K562 (cell line): Measurements from ENCODE around the gene SPRY4. TPM values are rescaled to one million over a fixed set of nuclear protein-coding genes. Genes with fewer than 3 reads are reported as not detected.

Experiments used
- BRCA1 ChIP-seq, 2 experiments: fragments of 450-650 bp in 1 of 2; sonication (generic) in 1 of 2; formaldehyde crosslinking in 1 of 2; IDR thresholded peaks; 2 replicates each; pipeline versions ENCODE4 v1.5.0 to v1.6.1; 2017 to 2020; ENCODE audit warnings: mild to moderate bottlenecking in 1 of 2, missing genetic modification reagents in 1 of 2
- CCNT2 ChIP-seq: IDR thresholded peaks from 2 replicates; pipeline ENCODE4 v1.6.1; 2011; ENCODE audit warnings: borderline replicate concordance, low read depth, mild to moderate bottlenecking, moderate library complexity, mixed read lengths, low read length; ENCODE audit not compliant: insufficient read length; ENCODE audit errors: extremely low read depth
- HDAC2 ChIP-seq: fragments of 450-650 bp; IDR thresholded peaks from 2 replicates; pipeline ENCODE4 v1.6.1; 2016; ENCODE audit warnings: mild to moderate bottlenecking
- HMGN3 ChIP-seq: IDR thresholded peaks from 2 replicates; pipeline ENCODE4 v1.6.1; 2011; ENCODE audit warnings: borderline replicate concordance, low read depth, mild to moderate bottlenecking, mixed read lengths, low read length; ENCODE audit not compliant: insufficient read length; ENCODE audit errors: extremely low read depth
- JUNB ChIP-seq: fragments of 450-650 bp; formaldehyde crosslinking; conservative IDR thresholded peaks from 2 replicates; pipeline ENCODE4 v1.4.0; 2020; ENCODE audit warnings: mild to moderate bottlenecking
- KAT7 ChIP-seq: sonication (generic); formaldehyde crosslinking; IDR thresholded peaks from 2 replicates; pipeline ENCODE4 v1.8.0; 2022; ENCODE audit warnings: missing genetic modification reagents, mild to moderate bottlenecking, borderline replicate concordance
- MTA3 ChIP-seq: fragments of 450-650 bp; formaldehyde crosslinking; IDR thresholded peaks from 2 replicates; pipeline ENCODE4 v1.6.1; 2017; ENCODE audit warnings: mild to moderate bottlenecking, borderline replicate concordance
- NCOA1 ChIP-seq: fragments of 450-650 bp; IDR thresholded peaks from 2 replicates; pipeline ENCODE4 v1.6.1; 2016; ENCODE audit warnings: low read depth
- PBX2 ChIP-seq, 2 experiments: IDR thresholded peaks in 1 of 2; conservative IDR thresholded peaks in 1 of 2; 2 replicates each; pipeline ENCODE4 v1.6.1; 2016; ENCODE audit warnings: low read depth in 2 of 2, mild to moderate bottlenecking in 1 of 2, missing compliant biosample characterization in 1 of 2, missing genetic modification characterization in 1 of 2, moderate library complexity in 1 of 2
- PHF8 ChIP-seq: fragments of 200-600 bp; sonication (generic); IDR thresholded peaks from 2 replicates; pipeline ENCODE4 v1.6.1; 2012; ENCODE audit warnings: mixed run types, mild to moderate bottlenecking, inconsistent platforms, low read length, moderate library complexity, borderline replicate concordance
- SMARCA5 ChIP-seq: fragments of 450-650 bp; IDR thresholded peaks from 2 replicates; pipeline ENCODE4 v1.6.1; 2016
- SNRNP70 ChIP-seq: fragments of 200-400 bp; formaldehyde crosslinking; optimal IDR thresholded peaks from 2 replicates; pipeline ENCODE3; 2017; ENCODE audit warnings: low read depth, low read length
- SRSF7 ChIP-seq: fragments of 200-400 bp; formaldehyde crosslinking; optimal IDR thresholded peaks from 2 replicates; pipeline ENCODE3; 2017; ENCODE audit warnings: mild to moderate bottlenecking, low read depth, low read length
- TARDBP ChIP-seq: fragments of 450-650 bp; IDR thresholded peaks from 2 replicates; pipeline ENCODE4 v1.6.1; 2016
- TCF15 ChIP-seq: fragments of 250-450 bp; sonication (Bioruptor Pico); IDR thresholded peaks from 2 replicates; pipeline ENCODE4 v1.8.0; 2022; ENCODE audit warnings: moderate library complexity, mild to moderate bottlenecking, inconsistent platforms
- TGIF2 ChIP-seq: sonication (generic); formaldehyde crosslinking; IDR thresholded peaks from 2 replicates; pipeline ENCODE4 v1.8.1; 2022; ENCODE audit warnings: mild to moderate bottlenecking, missing genetic modification reagents, moderate library complexity
- XRCC4 ChIP-seq: IDR thresholded peaks from one replicate; pipeline ENCODE4 v1.6.1; 2011; ENCODE audit not compliant: insufficient read depth, insufficient read length; ENCODE audit errors: extremely low read depth
- ZC3H11A ChIP-seq: IDR thresholded peaks from 2 replicates; pipeline ENCODE4 v1.6.1; 2012; ENCODE audit warnings: low read depth, low read length, improper control_type of control experiment
- ZFP30 ChIP-seq: fragments of 250-450 bp; sonication (Bioruptor Pico); IDR thresholded peaks from 2 replicates; pipeline ENCODE4 v1.8.0; 2022; ENCODE audit warnings: moderate library complexity, mild to moderate bottlenecking, inconsistent platforms, borderline replicate concordance
- ZFPM2 ChIP-seq: fragments of 250-450 bp; sonication (Bioruptor Pico); IDR thresholded peaks from 2 replicates; pipeline ENCODE4 v1.5.1; 2022; ENCODE audit warnings: mild to moderate bottlenecking
- ZNF512 ChIP-seq: IDR thresholded peaks from 2 replicates; pipeline ENCODE4 v1.6.1; 2016; ENCODE audit warnings: missing genetic modification characterization, missing compliant biosample characterization
- ZNF696 ChIP-seq: fragments of 250-450 bp; sonication (Bioruptor Pico); conservative IDR thresholded peaks from 2 replicates; pipeline ENCODE4 v1.4.0; 2020; ENCODE audit warnings: mild to moderate bottlenecking, moderate library complexity
- polyA plus RNA-seq, 8 experiments: library from polyadenylated mRNA; depleted of rRNA in 4 of 8; stranded (reverse) in 5 of 8; unstranded in 3 of 8; fragments of >200 nt; fragmentation: Nextera tagmentation in 2 of 8; fragmentation: Illumina TruSeq in 1 of 8; extraction: Ambion mirVana in 2 of 8; extraction: Trizol in 1 of 8; gene quantifications; 2 replicates each; pipeline versions ENCODE4 v1.2.1 to v1.2.3, GENCODE V29; 2011 to 2014; ENCODE audit warnings: inconsistent platforms in 1 of 8, missing spikeins in 1 of 8
- total RNA-seq, 7 experiments: library from RNA; depleted of rRNA in 6 of 7; stranded (reverse); fragments of >200 nt in 6 of 7; fragmentation: Illumina TruSeq in 2 of 7; extraction: Trizol in 2 of 7; gene quantifications; 2 replicates each; pipeline versions ENCODE4 v1.2.1 to v1.2.3, GENCODE V29; 2011 to 2021; ENCODE audit warnings: low replicate concordance in 1 of 7

The SPRY4 gene
- total and polyA plus RNA-seq, 9 of the 15 experiments (the other 6 are each of a cell fraction or from before 2014, with no cell fraction given) = 2.6 to 24.2 (median 9.5) TPM

GRCh38 chr5:142324136-142324870 is 518 bp downstream of the SPRY4 start (continued):
- TF ChIP-seq TCF15 (CRISPR knock-in tag) (no peak), PHF8 (peak; percentile 8), BRCA1 (IDR thresholded peaks at IDR 0.05) (no peak), BRCA1 (CRISPR knock-in tag; IDR thresholded peaks at IDR 0.05) (no peak), SRSF7 (no peak), TARDBP (no peak), JUNB (no peak), PBX2 (CRISPR knock-in tag; IDR thresholded peaks at IDR 0.05; ENCODE audit: low read depth) (no peak), PBX2 (tag; conservative IDR thresholded peaks at IDR 0.05; ENCODE audit: low read depth) (no peak), ZNF696 (CRISPR knock-in tag) (no peak), ZFP30 (CRISPR knock-in tag) (no peak), CCNT2 (no peak), HMGN3 (peak; percentile 53), HDAC2 (no peak), SMARCA5 (no peak), MTA3 (no peak; the same call in 1 of the 2 replicates), SNRNP70 (no peak), KAT7 (CRISPR knock-in tag) (no peak), TGIF2 (CRISPR knock-in tag) (no peak), ZNF512 (no peak), XRCC4 (no peak), ZC3H11A (no peak), ZFPM2 (no peak), NCOA1 (no peak)
